DND-41 (cell line): ENCODE data around the gene GALNT12.

Experiments used
- EZH2 ChIP-seq: IDR thresholded peaks from 3 replicates; pipeline ENCODE4 v1.6.1; 2012; ENCODE audit warnings: borderline replicate concordance, low read depth, mild to moderate bottlenecking, moderate library complexity, low read length, inconsistent platforms; ENCODE audit not compliant: severe bottlenecking
- TF ChIP-seq, protein P1 (sequence below): IDR thresholded peaks from 2 replicates; pipeline ENCODE4 v1.5.1; 2012; ENCODE audit warnings: borderline replicate concordance, low read length, moderate library complexity, mild to moderate bottlenecking; ENCODE audit not compliant: poor library complexity, severe bottlenecking; ENCODE audit errors: extremely low read depth

DNA sequence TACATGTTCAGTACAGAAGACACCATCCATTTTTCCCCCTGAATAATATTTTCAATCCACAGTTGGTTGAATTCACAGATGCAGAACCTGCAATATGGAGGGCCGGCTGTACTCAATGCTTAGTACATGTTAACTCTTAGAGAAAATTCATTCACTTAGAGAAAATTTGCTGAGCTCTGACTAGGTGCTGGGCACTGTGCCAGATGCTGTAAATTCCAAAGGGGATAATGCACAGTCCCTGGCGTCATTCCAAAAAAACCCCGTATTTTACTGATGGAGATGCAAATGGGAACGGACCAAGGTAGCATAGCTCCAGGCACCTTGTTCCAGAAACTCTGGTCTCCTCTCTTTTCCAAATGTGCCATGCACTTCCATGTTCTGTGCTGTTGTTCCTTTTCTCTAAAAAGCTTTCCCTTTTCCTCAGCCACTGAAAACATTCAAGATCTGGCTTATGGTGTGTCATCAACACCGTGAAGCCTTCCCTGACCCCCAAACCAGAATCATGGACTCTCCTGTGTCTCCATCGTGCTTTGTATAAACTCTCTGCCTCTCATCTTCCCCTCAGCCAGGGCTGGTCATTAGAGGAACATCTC is 80.5 kb downstream of the GALNT12 start:
- TF ChIP-seq, protein P1, sequence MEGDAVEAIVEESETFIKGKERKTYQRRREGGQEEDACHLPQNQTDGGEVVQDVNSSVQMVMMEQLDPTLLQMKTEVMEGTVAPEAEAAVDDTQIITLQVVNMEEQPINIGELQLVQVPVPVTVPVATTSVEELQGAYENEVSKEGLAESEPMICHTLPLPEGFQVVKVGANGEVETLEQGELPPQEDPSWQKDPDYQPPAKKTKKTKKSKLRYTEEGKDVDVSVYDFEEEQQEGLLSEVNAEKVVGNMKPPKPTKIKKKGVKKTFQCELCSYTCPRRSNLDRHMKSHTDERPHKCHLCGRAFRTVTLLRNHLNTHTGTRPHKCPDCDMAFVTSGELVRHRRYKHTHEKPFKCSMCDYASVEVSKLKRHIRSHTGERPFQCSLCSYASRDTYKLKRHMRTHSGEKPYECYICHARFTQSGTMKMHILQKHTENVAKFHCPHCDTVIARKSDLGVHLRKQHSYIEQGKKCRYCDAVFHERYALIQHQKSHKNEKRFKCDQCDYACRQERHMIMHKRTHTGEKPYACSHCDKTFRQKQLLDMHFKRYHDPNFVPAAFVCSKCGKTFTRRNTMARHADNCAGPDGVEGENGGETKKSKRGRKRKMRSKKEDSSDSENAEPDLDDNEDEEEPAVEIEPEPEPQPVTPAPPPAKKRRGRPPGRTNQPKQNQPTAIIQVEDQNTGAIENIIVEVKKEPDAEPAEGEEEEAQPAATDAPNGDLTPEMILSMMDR: no peak
- TF ChIP-seq EZH2: no peak
